ENCODE data around the gene LRRC9.

LRRC9 gene

DNA sequence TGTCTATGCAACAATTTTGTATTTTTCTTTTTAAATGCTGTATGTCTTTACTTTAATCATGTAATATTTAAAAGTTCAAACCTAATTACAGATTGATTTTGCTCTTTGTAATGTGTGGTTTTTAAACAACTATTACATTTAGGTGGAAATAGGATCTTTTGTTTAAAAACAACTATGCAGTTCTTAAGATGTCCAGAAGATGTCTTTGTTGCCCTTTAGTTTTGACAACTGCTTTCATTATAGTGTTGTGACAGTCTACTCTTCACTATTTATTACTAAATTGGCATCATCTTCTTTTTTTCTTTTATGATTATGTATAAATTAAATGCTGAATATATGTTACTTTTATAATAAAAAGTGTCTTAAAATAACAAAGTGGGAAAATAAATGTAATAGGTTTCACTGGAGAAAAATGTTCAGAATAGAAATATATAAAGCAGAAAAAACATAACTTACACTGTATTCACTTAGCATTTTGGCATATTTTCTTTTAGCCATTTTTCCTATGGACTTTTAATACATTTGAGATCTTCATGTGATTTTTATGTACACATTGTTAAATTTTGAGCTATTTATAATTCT is 144.6 kb downstream of the LRRC9 start:
- Mint-ChIP-seq H3K4me1 (ENCODE audit: low read depth) (no peaks in the 10 kb centered on the region), H3K27ac (no peak overlapping the region), H3K36me3 (ENCODE audit: low read depth) (no peaks in the 10 kb centered on the region), H3K9me3 (no peaks in the 10 kb centered on the region), H3K27me3 (peaks cover 6% of the 10 kb centered on the region), H3K4me3 (no peak overlapping the region)
- DNase-seq: no peak

DNA sequence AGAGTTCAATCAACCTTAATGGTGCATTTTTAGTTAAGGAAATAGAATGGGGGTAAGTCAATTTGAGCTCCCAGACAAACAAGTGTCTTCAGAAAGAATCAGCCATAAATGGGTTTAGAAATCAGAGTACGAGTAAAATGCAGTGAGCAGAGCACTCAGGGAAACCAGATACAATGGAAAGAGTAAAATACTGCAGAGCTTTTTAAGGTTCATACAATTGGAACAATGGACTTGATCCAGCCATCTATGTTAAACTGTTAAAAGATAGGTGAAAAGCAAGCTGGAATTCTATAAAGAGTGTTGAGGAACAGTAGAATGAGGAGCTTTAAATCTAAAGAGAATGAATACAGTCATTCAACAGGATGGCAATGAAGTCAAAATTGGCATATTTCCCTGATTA is 147.9 kb downstream of the LRRC9 start:
- H3K4me1 Mint-ChIP-seq (ENCODE audit: low read depth): no peaks in the 10 kb centered on the region
- H3K4me3 Mint-ChIP-seq: no peak overlapping the region
- no peaks in the 10 kb centered on the region for H3K9me3 Mint-ChIP-seq
- H3K36me3 Mint-ChIP-seq (ENCODE audit: low read depth): no peaks in the 10 kb centered on the region
- no peaks in the 10 kb centered on the region for H3K27me3 Mint-ChIP-seq
- H3K27ac Mint-ChIP-seq: no peak overlapping the region
- DNase-seq: no peak

DNA sequence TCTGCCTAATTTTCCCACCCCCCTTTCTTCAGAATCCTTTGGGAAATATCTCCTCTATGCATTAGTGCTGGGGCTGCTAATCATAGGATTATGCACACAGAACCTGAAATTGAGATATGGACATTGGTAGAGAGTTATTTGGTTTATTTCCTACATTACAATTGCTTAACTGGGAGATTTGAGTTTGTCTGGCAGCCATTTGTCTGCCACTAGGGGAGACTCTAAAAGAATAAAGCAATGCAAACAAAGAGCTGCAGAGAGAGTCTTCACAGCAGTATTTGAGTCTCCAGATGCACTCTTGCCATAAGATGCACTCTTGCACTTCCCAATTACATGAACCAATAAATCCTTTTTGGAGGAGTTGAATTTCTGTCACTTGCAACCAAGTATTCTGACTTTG is 159.8 kb downstream of the LRRC9 start:
- Mint-ChIP-seq H3K27me3 (peaks cover 17% of the 10 kb centered on the region), H3K9me3 (no peaks in the 10 kb centered on the region), H3K36me3 (ENCODE audit: low read depth) (no peaks in the 10 kb centered on the region), H3K4me1 (ENCODE audit: low read depth) (no peaks in the 10 kb centered on the region), H3K4me3 (no peak overlapping the region), H3K27ac (no peak overlapping the region)
- DNase-seq: no peak

DNA sequence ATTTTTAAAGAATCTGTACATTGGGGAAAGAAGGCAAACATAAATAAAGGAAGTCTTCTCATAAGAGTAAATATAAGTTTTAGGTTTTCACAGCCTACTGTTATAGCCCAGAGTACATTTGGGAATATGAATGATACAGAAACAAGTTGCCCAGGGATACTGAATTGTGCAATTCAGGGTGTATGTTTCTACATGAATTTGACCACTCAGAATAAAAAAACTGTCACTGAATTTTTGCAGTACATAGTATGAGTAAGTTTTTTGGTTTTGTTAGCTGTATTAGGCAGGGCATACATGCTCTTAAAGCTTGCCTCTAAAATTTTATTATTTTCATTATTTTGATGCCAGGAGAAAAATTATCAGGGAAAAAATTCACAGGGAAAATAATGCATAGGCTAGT is 165.1 kb downstream of the LRRC9 start:
- H3K27ac Mint-ChIP-seq: no peak overlapping the region
- H3K27me3 Mint-ChIP-seq: no peaks in the 10 kb centered on the region
- H3K4me1 Mint-ChIP-seq (ENCODE audit: low read depth): no peaks in the 10 kb centered on the region
- H3K36me3 Mint-ChIP-seq (ENCODE audit: low read depth): no peaks in the 10 kb centered on the region
- no peak for DNase-seq
- no peaks in the 10 kb centered on the region for H3K9me3 Mint-ChIP-seq
- no peak overlapping the region for H3K4me3 Mint-ChIP-seq

DNA sequence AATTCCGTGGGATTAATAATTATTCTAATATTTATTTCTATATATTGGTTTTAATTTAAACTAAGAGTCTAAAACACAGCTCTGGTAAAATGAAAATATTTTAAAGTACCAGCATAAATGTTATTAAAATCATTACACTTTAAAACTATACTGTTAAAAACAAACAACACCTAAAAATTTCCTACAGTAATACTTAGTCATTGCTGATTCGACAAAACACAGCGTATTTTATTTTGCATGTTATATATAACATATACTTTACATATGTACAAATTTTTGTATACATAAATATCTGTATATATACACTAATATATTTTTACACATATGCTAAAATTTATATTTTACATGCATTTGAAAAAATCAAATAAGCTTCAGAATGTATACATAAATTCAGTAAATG is 165.7 kb downstream of the LRRC9 start:
- Mint-ChIP-seq H3K4me3 (no peak overlapping the region), H3K27me3 (no peaks in the 10 kb centered on the region), H3K9me3 (no peaks in the 10 kb centered on the region), H3K27ac (no peak overlapping the region), H3K4me1 (ENCODE audit: low read depth) (peaks cover 3% of the 10 kb centered on the region), H3K36me3 (ENCODE audit: low read depth) (no peaks in the 10 kb centered on the region)
- no peak for DNase-seq

DNA sequence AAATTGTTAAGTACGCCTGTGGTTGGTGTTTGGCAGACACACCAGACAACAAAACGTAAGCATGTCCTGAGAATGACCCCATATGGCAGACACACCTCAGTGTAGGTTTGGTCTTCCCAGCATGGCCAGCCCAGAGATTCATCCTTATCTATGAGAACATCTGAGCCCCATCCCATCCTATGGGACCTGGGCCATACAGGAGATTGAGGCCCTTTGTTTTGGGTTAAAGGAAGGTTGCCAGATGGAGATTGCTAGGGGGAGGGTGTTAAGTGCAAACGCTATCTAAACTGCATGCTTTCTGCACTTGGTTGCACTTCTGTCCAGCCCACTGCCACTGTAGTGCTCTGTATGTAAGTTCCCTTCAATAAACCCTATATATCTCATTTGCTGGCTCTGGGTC is 167.7 kb downstream of the LRRC9 start:
- Mint-ChIP-seq H3K4me3 (no peak overlapping the region), H3K27me3 (no peaks in the 10 kb centered on the region), H3K27ac (no peak overlapping the region), H3K36me3 (ENCODE audit: low read depth) (peaks cover 12% of the 10 kb centered on the region), H3K9me3 (no peaks in the 10 kb centered on the region), H3K4me1 (ENCODE audit: low read depth) (peaks cover 7% of the 10 kb centered on the region)
- no peak for DNase-seq

DNA sequence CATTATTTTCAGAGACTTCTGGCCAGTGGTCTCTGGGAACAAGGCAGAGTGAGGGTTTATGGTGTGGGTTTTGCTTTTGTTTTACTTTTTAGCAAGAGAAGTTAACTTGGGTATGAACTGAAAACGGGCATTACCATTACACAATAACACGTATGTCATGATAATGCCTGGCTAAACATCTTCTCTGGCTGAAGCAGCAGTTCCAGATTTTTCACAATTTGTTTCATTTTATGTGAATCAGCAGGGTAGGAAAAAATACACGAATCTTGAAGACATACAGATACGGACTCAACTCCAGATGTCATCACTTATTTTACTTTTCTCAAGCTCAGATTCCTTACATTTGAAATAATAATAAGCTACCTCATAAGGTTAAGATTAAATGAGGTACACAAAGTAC is 169.3 kb downstream of the LRRC9 start:
- Mint-ChIP-seq H3K4me3 (no peak overlapping the region), H3K9me3 (no peaks in the 10 kb centered on the region)

DNA sequence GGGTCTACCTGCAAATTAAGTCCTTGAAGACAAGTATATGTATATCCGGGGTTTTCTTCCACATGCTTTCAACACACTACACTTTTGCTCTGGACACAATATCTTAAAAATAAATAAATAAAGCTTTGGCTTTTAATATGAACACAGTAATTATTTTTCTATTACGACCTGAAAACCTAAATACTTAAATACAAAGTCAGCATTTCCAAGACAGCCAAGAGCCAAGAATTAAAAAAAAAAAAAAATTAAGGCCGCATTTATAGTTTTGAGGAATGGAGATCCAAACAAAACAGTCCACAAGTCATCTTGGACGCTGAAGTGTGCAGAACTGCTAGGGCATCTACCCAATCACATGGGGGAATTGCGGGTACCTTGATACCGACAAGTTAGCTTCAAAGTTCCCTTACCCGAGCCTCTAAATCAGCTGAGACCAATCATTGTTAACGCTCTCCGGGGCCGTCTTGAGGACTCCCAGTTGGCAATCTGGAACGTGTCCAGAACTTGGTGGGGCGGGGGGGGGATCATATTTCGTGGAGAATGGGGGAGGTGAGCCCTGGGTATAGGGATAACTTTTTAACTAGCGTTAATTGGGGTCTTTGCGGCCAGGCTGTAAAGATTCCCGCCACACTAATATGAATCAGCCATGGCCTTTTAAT is 171.0 kb downstream of the LRRC9 start:
- Mint-ChIP-seq H3K4me3 (peak overlapping the region; percentile 97), H3K27me3 (no peaks in the 10 kb centered on the region), H3K36me3 (ENCODE audit: low read depth) (peaks cover 39% of the 10 kb centered on the region), H3K27ac (peak overlapping the region; percentile 96), H3K9me3 (no peaks in the 10 kb centered on the region), H3K4me1 (ENCODE audit: low read depth) (peaks cover 36% of the 10 kb centered on the region)
- DNase-seq: peak; percentile 46

More for the DNA sequence above, 169.3 kb downstream of the LRRC9 start:
- H3K27ac Mint-ChIP-seq: no peak overlapping the region
- peaks cover 26% of the 10 kb centered on the region for H3K36me3 Mint-ChIP-seq (ENCODE audit: low read depth)
- H3K4me1 Mint-ChIP-seq (ENCODE audit: low read depth): peaks cover 19% of the 10 kb centered on the region
- no peak for DNase-seq
- H3K27me3 Mint-ChIP-seq: no peaks in the 10 kb centered on the region

DNA sequence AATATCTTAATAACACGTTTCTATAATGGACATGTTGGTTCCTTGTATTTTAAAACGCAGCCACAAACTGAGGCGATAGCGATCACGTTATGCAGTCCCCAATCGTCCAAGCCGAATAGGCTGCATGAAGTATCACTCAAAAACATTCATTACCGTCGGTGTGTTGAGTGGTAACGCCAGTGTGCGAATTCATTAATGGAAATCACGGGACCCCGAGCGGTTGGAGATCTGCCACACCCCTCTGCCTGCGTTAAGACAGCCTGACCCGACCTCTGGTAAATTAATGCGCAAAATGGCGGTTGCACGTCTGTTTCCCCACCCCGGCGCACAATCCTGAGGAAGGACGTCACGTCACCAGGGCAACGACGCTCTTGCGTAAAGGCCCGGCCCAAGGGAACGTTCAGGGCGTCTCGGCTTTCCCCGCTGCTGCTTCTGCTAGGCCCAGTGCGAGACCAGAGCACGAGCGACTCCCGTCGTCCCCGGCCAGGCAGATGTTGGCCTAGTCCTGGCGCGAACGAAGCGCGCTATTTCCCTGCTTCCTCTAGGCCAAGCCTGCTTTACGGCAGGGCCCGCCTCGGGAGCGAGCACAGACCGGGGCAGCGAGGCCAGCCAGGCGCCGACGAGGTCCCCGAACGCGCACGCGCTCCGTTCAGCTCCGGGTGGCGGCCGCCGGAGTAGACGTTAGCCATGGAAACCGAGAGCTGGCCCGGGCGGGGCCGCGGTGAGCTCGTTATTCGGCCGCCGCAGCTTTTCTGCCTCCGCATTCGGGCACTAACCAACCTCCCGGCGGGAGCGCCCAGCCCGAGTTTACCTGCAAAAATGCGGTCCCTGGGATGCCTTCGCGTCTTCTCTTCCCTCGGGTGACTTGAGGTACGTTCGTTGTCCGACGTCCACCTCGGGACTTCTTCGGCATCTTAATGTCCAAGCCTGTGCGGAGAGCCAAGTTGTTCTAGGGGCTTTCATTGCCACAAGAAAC is 171.9 kb downstream of the LRRC9 start, which contains the start of gene PCNX4:
PCNX4 (plus strand) TSS at position 374 of the 976 bp plus-strand sequence. CDS start 15,716 bp downstream, outside the sequence.
- Mint-ChIP-seq H3K36me3 (ENCODE audit: low read depth) (peaks cover 44% of the 10 kb centered on the region), H3K4me1 (ENCODE audit: low read depth) (peaks cover 39% of the 10 kb centered on the region), H3K27me3 (no peaks in the 10 kb centered on the region), H3K27ac (peak within 1 kb of the TSS; percentile 96), H3K4me3 (peak within 1 kb of the TSS; percentile 97), H3K9me3 (no peaks in the 10 kb centered on the region)
- DNase-seq: peak; percentile 94

DNA sequence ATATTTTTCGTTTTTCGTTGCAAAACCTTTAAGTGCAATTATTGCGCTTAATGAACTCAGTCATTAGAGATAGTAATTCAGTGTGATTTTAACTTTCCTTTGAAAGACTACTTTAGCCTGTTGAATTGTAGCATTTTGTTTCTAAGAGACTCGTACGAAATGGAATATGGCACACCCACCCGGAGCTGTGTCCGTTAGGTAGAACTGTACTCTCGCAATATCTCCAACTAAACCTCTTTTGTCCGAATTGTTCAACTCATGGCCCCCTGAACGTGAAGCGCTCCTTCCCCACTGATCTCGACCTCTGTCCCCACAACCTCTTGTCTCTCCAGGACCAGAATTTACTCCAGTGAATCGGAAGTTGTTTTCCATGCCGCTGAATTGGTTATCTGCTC is 172.6 kb downstream of the LRRC9 start:
- H3K27ac Mint-ChIP-seq: peak overlapping the region; percentile 96
- DNase-seq: peak; percentile 37
- H3K27me3 Mint-ChIP-seq: no peaks in the 10 kb centered on the region
- peaks cover 43% of the 10 kb centered on the region for H3K4me1 Mint-ChIP-seq (ENCODE audit: low read depth)
- peak overlapping the region; percentile 97 for H3K4me3 Mint-ChIP-seq
- H3K36me3 Mint-ChIP-seq (ENCODE audit: low read depth): peaks cover 51% of the 10 kb centered on the region
- H3K9me3 Mint-ChIP-seq: no peaks in the 10 kb centered on the region

DNA sequence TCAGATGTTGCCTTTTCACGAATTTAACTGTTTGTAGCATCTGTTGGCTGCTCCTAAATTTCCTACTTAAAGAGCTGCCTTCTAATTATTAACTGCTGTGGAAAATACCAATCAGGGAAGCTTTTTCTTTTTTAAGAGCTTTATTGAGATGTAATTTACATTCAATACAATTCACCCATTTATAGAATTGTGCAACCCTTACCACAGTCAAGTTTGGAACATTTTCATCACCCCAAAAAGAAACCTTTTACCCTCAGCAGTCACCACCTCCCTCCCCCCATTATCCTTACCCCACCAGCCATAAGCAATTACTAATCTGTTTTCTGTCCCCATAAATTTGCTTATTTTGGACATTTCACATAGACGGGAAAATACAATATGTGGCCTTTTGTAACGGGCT is 173.1 kb downstream of the LRRC9 start:
- H3K4me3 Mint-ChIP-seq: peak overlapping the region; percentile 97
- H3K4me1 Mint-ChIP-seq (ENCODE audit: low read depth): peaks cover 49% of the 10 kb centered on the region
- H3K27ac Mint-ChIP-seq: peak overlapping the region; percentile 96
- H3K27me3 Mint-ChIP-seq: no peaks in the 10 kb centered on the region
- DNase-seq: no peak
- H3K9me3 Mint-ChIP-seq: no peaks in the 10 kb centered on the region
- peaks cover 57% of the 10 kb centered on the region for H3K36me3 Mint-ChIP-seq (ENCODE audit: low read depth)

DNA sequence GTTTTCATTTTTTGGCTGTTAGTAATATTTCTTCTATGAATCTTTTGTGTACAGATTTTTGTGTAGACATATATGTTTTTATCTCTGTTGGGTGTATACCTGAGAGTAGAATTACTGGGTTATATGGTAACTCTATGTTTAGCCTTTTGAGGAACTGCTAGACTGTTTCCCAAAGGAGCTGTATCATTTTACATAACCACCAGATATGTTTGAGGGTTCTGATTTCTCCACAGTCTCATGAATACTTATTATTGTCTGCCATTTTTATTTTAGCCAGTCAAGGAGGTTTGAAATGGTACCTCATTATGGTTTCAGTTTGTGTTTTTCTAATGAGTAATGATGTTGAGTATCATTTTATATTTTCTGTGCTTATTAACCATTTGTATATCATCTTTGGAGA is 173.7 kb downstream of the LRRC9 start:
- no peaks in the 10 kb centered on the region for H3K27me3 Mint-ChIP-seq
- H3K4me1 Mint-ChIP-seq (ENCODE audit: low read depth): peaks cover 52% of the 10 kb centered on the region
- H3K9me3 Mint-ChIP-seq: no peaks in the 10 kb centered on the region
- DNase-seq: no peak
- H3K27ac Mint-ChIP-seq: peak overlapping the region; percentile 96
- H3K36me3 Mint-ChIP-seq (ENCODE audit: low read depth): peaks cover 62% of the 10 kb centered on the region
- H3K4me3 Mint-ChIP-seq: peak overlapping the region; percentile 97

DNA sequence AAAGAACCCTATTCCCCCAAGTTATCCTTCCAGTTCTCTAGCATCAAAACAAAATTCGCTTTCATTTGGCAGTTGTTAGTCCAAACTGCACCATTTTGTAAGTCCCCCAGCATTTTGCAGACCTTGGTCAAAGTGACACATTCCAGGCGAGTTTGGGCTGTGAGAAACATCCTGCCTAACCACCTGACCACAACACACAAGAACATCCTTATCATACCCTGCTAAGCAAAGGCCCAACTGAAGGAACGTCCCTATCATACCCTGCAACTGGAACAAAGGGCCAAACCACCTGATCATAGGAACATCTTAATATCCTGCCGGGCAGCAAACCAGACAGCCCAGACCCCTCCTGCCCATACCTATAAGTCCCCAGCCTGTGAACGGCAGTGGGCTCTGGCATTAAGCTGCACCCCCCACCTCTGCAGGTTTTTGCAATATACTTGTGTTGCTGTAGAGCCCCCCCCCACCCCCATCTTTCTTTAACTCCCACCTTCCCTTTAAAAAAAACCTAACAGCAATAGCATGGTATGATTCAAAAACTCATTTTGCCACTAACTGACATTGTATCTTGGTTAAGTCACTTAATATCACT is 174.5 kb downstream of the LRRC9 start:
- peak overlapping the region; percentile 97 for H3K4me3 Mint-ChIP-seq
- H3K36me3 Mint-ChIP-seq (ENCODE audit: low read depth): peaks cover 62% of the 10 kb centered on the region
- no peak for DNase-seq
- H3K9me3 Mint-ChIP-seq: no peaks in the 10 kb centered on the region
- no peaks in the 10 kb centered on the region for H3K27me3 Mint-ChIP-seq
- peak overlapping the region; percentile 48 for H3K27ac Mint-ChIP-seq
- peaks cover 52% of the 10 kb centered on the region for H3K4me1 Mint-ChIP-seq (ENCODE audit: low read depth)

DNA sequence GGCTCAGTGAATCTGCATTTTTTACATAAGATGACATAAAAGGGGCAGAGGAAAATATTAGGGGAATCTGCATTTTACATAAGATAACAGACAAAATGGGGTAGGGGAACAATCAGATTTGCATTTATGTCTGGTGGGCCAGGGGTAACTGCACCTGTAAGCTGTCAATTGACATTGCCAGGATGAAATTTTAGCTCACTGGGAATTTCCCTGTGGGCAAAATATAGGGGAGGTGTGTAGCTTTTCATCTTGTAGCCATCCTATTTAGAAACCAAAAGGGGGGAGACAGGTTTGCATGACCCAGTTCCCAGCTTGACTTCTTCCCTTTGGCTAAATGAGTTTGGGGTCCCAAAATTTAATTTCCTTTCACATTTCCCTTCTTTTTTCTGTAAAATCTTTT is 175.3 kb downstream of the LRRC9 start:
- H3K36me3 Mint-ChIP-seq (ENCODE audit: low read depth): peaks cover 67% of the 10 kb centered on the region
- H3K27me3 Mint-ChIP-seq: no peaks in the 10 kb centered on the region
- H3K4me3 Mint-ChIP-seq: peak overlapping the region; percentile 30
- DNase-seq: no peak
- no peaks in the 10 kb centered on the region for H3K9me3 Mint-ChIP-seq
- no peak overlapping the region for H3K27ac Mint-ChIP-seq
- H3K4me1 Mint-ChIP-seq (ENCODE audit: low read depth): peaks cover 56% of the 10 kb centered on the region

All from activated T-cell treated with anti-CD3 and anti-CD28 coated beads, Interleukin-2, amount 50 U/mL, for 24 hours (primary cell).